Measurements from ENCODE around the gene HDGFL1. TPM values are rescaled to one million over a fixed set of nuclear protein-coding genes. Genes with fewer than 3 reads are reported as not detected.
A peak's percentile ranks its signal among the peaks of the same experiment; 100 is the strongest.

HDGFL1 gene
- total and polyA plus RNA-seq, 4 donors, result not detected

GRCh38 chr6:22545051-22545450, 24.3 kb upstream of the HDGFL1 start:
- TF ChIP-seq CTCF (IDR thresholded peaks at IDR 0.05; ENCODE audit: control extremely low read depth, extremely low read depth), result no peak
- 92 to 96% methylated on average over 2 of the region's 2 CpGs for WGBS, 2 donors
- H3K4me1 ChIP-seq (ENCODE audit: control insufficient read depth in 5 of 5, insufficient read depth in 5 of 5, low read length in 5 of 5), result peaks cover 0 to 2% (median 0%) of the 10 kb centered on the region in 5 donors

GRCh38 chr6:22546236-22546635, 23.1 kb upstream of the HDGFL1 start:
- Histone ChIP-seq H3K27me3 (ENCODE audit: control insufficient read depth in 3 of 3, insufficient read depth in 3 of 3, low read length in 2 of 3) (no peaks in the 10 kb centered on the region), H3K4me1 (ENCODE audit: control insufficient read depth in 5 of 5, insufficient read depth in 5 of 5, low read length in 5 of 5) (peaks cover 0 to 2% (median 0%) of the 10 kb centered on the region in 5 donors), H3K4me3 (no peak overlapping the region), H3K36me3 (ENCODE audit: control insufficient read depth in 4 of 4, insufficient read depth in 4 of 4, low read length in 4 of 4) (no peaks in the 10 kb centered on the region), H3K27ac (ENCODE audit: low read depth in 1 of 2, low read length in 1 of 2) (no peak overlapping the region), H3K9ac (ENCODE audit: insufficient read depth in 1 of 2, low read length in 2 of 2) (no peak overlapping the region), H3K9me3 (ENCODE audit: control insufficient read depth in 4 of 4, insufficient read depth in 3 of 4, low read length in 3 of 4) (no peaks in the 10 kb centered on the region)
- WGBS, 2 donors, result 89 to 92% methylated on average over 1 of the region's 1 CpG
- TF ChIP-seq CTCF (IDR thresholded peaks at IDR 0.05; ENCODE audit: control extremely low read depth, extremely low read depth), result no peak
- ATAC-seq (ENCODE audit: insufficient read depth, low FRiP score) (no peak), DNase-seq (no peak)

More at GRCh38 chr6:22545051-22545450, 24.3 kb upstream of the HDGFL1 start:
- ATAC-seq (ENCODE audit: insufficient read depth, low FRiP score) (no peak), DNase-seq (no peak)
- no peaks in the 10 kb centered on the region for H3K36me3 ChIP-seq (ENCODE audit: control insufficient read depth in 4 of 4, insufficient read depth in 4 of 4, low read length in 4 of 4)
- no peaks in the 10 kb centered on the region for H3K27me3 ChIP-seq (ENCODE audit: control insufficient read depth in 3 of 3, insufficient read depth in 3 of 3, low read length in 2 of 3)
- H3K27ac ChIP-seq (ENCODE audit: low read depth in 1 of 2, low read length in 1 of 2), result peak overlapping the region in 1 of 2 donors; percentile 21
- H3K9me3 ChIP-seq (ENCODE audit: control insufficient read depth in 4 of 4, insufficient read depth in 3 of 4, low read length in 3 of 4), result no peaks in the 10 kb centered on the region
- no peak overlapping the region for H3K9ac ChIP-seq (ENCODE audit: insufficient read depth in 1 of 2, low read length in 2 of 2)
- H3K4me3 ChIP-seq, result no peak overlapping the region

GRCh38 chr6:22550971-22551670, 18.2 kb upstream of the HDGFL1 start:
- ATAC-seq (ENCODE audit: insufficient read depth, low FRiP score), result no peak
- Histone ChIP-seq H3K36me3 (ENCODE audit: control insufficient read depth in 4 of 4, insufficient read depth in 4 of 4, low read length in 4 of 4) (no peaks in the 10 kb centered on the region), H3K9ac (ENCODE audit: insufficient read depth in 1 of 2, low read length in 2 of 2) (no peak overlapping the region), H3K27me3 (ENCODE audit: control insufficient read depth in 3 of 3, insufficient read depth in 3 of 3, low read length in 2 of 3) (no peaks in the 10 kb centered on the region), H3K9me3 (ENCODE audit: control insufficient read depth in 4 of 4, insufficient read depth in 3 of 4, low read length in 3 of 4) (no peaks in the 10 kb centered on the region), H3K27ac (ENCODE audit: low read depth in 1 of 2, low read length in 1 of 2) (no peak overlapping the region), H3K4me1 (ENCODE audit: control insufficient read depth in 5 of 5, insufficient read depth in 5 of 5, low read length in 5 of 5) (no peaks in the 10 kb centered on the region), H3K4me3 (no peak overlapping the region)
- no peak for TF ChIP-seq CTCF (IDR thresholded peaks at IDR 0.05; ENCODE audit: control extremely low read depth, extremely low read depth)
- DNase-seq, result no peak
- 90 to 94% methylated on average over 2 of the region's 2 CpGs for WGBS, 2 donors

Data from lung (tissue), 12 donors.